Left hindlimb (tissue), 1 donor: ENCODE data around the gene SLC4A1.

Source experiments
- DNase-seq: peaks from one replicate; pipeline ENCODE4 v3.0.0-alpha.2; 2018

Gene SLC4A1

DNA sequence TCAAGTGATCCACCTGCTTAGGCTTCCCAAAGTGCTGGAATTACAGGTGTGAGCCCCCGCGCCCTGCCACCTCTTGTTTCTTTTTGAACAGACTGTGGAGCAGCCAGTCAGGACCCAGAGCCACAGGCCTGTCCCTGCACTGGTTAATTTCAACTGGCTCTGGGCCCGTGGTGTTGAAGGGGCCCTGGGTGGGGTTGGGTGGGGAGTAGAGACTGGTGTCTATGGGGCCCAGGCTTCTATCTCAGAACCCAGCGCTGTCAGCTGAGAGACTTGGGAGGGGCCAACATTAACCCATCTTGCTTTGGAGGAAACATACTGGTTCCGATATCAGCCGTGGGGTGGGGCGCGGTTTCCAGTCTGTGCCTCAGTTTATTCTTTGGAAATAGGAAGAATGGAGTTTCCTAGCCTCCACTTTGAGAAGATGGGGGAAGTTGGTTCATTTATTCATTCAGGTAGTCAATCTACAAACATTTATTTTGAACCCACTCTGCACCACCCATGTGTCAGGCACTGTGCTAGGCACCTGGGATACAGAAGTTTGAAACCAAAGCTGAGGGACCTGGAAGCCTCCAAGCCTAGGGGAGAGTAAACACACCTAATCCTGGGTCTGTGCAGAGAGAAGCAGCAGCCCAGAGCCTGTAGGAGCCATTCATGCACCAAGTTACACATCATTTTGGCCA is 15.5 kb upstream of the SLC4A1 start:
- DNase-seq = no peak

DNA sequence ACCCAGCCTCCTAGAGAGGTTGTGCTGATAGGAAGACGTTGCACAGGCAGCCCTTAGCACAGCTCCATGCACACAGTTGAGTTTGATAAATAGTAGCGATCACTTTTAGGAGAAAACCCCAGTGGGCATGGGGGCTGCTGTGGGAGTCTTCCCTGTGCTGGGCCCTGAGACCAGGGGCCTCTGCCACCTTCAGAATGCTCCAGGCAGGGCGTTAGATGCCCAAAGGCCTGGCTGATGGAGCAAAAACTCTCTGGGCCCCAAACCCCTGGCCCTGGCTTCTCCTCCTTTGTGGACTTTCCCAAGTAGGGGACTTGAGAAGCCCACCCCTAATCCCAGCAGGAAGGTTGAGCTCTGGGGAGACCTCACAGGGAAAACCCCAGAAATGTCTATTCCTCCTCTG is 14.3 kb upstream of the SLC4A1 start:
- no peak for DNase-seq

- no peak for DNase-seq
Measured at GRCh38 chr17:44281570-44281969, 13.6 kb upstream of the SLC4A1 start.

GRCh38 chr17:44280392-44280937 is 12.5 kb upstream of the SLC4A1 start:
- no peak for DNase-seq

- peak; percentile 76 for DNase-seq
Measured at GRCh38 chr17:44279666-44280391, 11.9 kb upstream of the SLC4A1 start.

- no peak for DNase-seq
Measured at GRCh38 chr17:44279346-44279665, 11.4 kb upstream of the SLC4A1 start.

GRCh38 chr17:44277976-44278375 is 10.0 kb upstream of the SLC4A1 start:
- no peak for DNase-seq

GRCh38 chr17:44273607-44274006 is 5.7 kb upstream of the SLC4A1 start:
- DNase-seq = no peak

DNA sequence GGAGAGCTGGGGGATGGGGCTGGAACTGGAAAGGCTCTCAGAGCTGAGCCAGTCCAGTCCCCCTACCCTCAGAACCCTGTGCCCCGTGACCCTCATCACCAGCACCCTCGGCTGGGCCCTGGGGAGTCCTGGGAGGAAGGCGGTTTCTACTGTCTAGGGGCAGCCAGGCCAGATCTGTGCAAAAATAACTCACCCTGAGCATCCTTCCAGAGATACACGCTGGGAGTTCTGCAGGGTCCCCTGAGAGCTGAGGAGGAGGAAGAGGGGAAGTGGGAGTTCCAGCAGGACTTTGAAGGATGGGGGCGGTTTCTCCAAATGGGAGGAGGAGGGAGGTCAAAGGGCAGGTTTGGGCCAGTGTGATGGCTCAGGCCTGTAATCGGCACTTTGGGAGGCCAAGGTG is 5.0 kb upstream of the SLC4A1 start:
- DNase-seq = no peak

GRCh38 chr17:44272321-44272951 is 4.5 kb upstream of the SLC4A1 start:
- no peak for DNase-seq

DNA sequence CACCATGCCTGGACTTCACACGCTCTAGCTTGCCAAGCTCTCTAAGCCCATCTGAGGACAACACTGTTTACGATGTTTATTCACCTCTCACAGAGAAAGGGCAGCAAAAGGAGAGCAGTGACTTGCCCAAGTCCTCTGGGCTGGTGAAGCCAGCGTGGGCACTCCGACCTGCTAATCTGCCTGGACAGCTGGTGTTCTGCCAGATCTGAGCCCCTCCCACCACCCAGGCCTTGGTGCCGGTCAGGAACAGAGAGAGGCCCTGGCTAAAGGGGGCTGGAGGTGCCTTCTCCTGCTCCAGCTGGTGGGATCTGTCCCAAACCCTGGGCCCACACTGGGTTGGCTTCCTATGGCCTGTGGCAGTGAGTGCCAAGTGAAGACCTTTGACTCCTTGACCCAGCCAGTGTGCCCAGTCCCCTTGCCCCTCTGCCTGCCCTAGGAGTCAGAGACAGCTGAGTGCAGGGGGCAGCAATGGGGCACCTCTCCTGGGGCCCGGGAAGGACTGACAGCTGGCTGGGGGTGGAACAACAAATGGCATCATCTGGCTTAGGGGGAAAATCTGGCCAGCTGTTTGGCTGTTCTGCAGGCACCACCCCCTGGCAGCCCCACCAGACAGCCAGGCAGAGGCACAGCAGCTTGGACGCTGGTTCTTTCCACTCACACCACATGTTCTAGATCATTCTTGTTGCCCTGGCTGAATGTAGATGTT is 1.8 kb upstream of the SLC4A1 start:
- DNase-seq = peak; percentile 55

DNA sequence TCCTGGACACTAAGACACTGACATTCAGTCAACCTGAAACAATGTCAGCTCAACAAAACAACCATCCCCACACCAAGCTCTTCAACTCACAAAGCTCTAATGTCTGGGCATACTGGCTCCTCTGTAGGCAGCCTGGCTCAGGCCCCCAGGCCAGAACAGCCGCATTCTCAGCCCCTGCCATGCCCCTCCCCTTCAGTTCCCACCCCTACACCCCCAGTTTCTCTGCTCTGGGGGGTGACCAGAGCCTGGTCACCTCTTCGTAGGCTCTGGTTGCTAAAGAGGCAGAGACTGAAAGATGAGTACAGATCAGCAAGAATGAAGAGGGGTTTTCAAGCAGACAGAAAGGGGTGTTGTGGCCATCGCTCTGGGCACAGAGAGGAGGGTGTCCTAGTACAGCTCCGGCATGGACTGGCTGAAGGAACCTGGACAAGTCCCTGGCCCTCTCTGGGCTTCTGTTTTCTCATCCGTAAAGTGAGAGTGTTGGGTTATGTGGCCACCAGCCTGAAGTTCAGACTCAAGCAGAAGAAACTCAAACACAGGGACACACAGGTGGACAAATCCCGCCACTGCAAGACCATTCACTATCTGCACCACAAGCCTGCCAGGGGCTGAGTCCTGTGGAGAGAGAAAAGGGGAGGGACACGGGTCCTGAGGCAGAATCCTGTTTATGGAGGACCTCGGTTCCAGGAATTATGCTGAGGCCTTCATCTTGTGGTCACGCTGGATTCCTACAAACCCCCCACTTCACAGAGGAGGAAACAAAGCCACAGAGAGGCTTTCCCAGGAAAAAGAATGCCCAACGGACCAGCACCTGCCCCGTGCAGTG is 987 bp upstream of the SLC4A1 start:
- no peak for DNase-seq

GRCh38 chr17:44267165-44267455 is 825 bp downstream of the SLC4A1 start:
- no peak for DNase-seq

- DNase-seq = no peak
Measured at GRCh38 chr17:44266402-44267164, 1.4 kb downstream of the SLC4A1 start.

- no peak for DNase-seq
Measured at GRCh38 chr17:44263345-44263902, 4.5 kb downstream of the SLC4A1 start.

DNA sequence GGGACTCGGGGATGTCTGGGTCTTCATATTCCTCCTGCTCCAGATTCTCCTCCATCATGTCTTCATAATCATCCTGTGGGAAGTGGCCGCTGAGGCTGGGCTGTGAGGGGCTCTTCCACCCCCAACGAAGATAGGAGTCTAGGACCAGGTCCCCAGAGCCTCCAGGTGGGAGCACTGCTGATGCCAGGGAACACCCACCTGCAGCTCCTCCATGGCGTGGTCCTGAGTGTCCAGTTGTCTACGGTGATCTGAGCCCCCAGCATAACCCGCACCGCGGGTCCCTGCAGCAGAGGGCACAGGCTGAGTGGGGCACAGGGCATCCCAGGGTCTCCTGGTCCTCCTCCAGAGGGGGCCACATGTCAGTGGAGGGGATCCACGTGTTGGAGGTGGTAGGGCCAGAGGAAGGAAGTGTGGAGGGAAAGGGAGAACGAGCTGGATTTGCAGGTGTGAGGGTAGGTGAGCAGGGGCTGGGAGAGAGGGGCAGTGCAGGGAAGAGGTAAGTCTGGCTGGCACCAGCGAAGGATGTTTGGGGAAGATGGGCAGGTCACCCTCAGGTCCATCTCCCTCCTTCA is 5.2 kb downstream of the SLC4A1 start:
- no peak for DNase-seq

DNA sequence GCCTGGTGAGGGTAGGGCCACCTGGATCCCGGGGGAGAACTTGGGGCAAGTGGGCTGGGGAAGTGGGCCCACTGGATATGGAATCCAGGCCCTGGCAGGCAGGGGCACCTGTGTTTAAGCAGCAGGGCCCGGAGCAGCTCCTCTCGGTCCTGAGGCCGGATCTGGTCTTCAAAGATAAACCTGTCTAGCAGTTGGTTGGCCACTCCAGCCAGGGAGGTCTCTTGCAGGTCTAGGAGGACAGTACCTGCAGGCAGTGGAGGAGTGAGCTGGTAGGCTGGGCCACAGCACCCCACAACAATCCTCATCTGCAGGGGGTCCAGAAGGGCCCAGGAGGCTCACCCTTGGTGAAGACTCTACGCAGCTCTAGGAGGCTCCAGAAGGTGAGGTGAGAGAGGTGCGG is 7.6 kb downstream of the SLC4A1 start:
- DNase-seq = no peak

DNA sequence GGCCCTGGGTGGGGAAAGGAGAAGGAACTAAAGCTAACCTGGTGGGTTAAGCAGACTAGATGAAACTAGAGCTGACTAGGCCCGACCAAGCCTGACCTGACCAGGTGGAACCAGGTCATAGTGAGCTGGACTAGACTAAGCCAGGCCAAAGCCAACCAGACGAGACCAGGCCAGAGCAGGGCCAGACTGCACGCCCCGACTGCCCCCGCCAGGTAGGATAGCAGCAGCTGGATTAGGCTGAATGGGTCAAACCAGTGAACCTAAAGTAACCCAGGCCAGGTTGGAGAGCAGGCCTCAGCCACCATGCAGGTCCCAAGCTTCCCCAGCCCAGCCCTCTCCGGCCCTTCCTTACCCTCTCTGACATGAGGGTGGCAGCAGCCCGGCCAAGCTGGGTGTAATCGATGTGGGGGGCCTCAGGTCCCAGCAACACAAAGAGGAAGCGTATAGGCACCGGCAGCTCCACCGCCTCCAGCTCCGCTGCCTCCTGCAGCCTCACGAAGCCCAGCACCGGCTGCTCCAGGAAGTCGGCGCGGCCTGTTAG is 9.1 kb downstream of the SLC4A1 start:
- DNase-seq = no peak

GRCh38 chr17:44257815-44258760 is 9.8 kb downstream of the SLC4A1 start:
- peak; percentile 17 for DNase-seq

GRCh38 chr17:44256671-44257070 is 11.3 kb downstream of the SLC4A1 start:
- DNase-seq = no peak
